Mucosa of gallbladder (tissue), 1 donor: ENCODE measurements around the gene SEMA3F. TPM values are rescaled to one million over a fixed set of nuclear protein-coding genes. Genes with fewer than 3 reads are reported as not detected.
"Not testable (repeated sequence)": the region's sequence is repeated elsewhere in the genome, so short reads cannot be mapped to it uniquely, and the experiment has no call there.

Experiments
- DNase-seq: peaks from one replicate; pipeline ENCODE4 v3.0.0-alpha.2; 2020; ENCODE audit warnings: low spot score
- total RNA-seq: library from RNA; stranded (reverse); gene quantifications from one replicate; pipeline ENCODE4 v1.2.1, GENCODE V29; 2021
- donor health status: DM: no; HTN: no; CAD: no.

SEMA3F gene
- total RNA-seq, 1 donor from 2014 or later: 34.1 TPM

- no peak for DNase-seq
Observed at GRCh38 chr3:50210510-50211367, 55.6 kb downstream of the SEMA3F start.

- not testable (repeated sequence) for DNase-seq
Observed at GRCh38 chr3:50211368-50211717, 56.2 kb downstream of the SEMA3F start.

GRCh38 chr3:50211930-50212329, 56.8 kb downstream of the SEMA3F start:
- no peak for DNase-seq

- no peak for DNase-seq
Observed at GRCh38 chr3:50212502-50212901, 57.4 kb downstream of the SEMA3F start.

GRCh38 chr3:50212971-50213370, 57.8 kb downstream of the SEMA3F start:
- DNase-seq: no peak

GRCh38 chr3:50213373-50213772, 58.2 kb downstream of the SEMA3F start:
- no peak for DNase-seq

- DNase-seq: no peak
Observed at GRCh38 chr3:50214824-50215223, 59.7 kb downstream of the SEMA3F start.

GRCh38 chr3:50215529-50215928, 60.4 kb downstream of the SEMA3F start:
- DNase-seq: no peak

GRCh38 chr3:50217681-50218080, 62.6 kb downstream of the SEMA3F start:
- DNase-seq: no peak

GRCh38 chr3:50218448-50218847, 63.3 kb downstream of the SEMA3F start:
- no peak for DNase-seq

- DNase-seq: no peak
Observed at GRCh38 chr3:50219285-50219684, 64.2 kb downstream of the SEMA3F start.

- no peak for DNase-seq
Observed at GRCh38 chr3:50220109-50220508, 65.0 kb downstream of the SEMA3F start.

GRCh38 chr3:50221051-50221410, 65.9 kb downstream of the SEMA3F start:
- no peak for DNase-seq

GRCh38 chr3:50221411-50222168, 66.5 kb downstream of the SEMA3F start:
- DNase-seq: no peak

GRCh38 chr3:50222169-50222528, 67.0 kb downstream of the SEMA3F start:
- DNase-seq: no peak

GRCh38 chr3:50224639-50225038, 69.5 kb downstream of the SEMA3F start:
- no peak for DNase-seq

GRCh38 chr3:50226888-50227389, 71.8 kb downstream of the SEMA3F start:
- no peak for DNase-seq

GRCh38 chr3:50227390-50228183, 72.5 kb downstream of the SEMA3F start:
- peak; percentile 90 for DNase-seq

- not testable (repeated sequence) for DNase-seq
Observed at GRCh38 chr3:50228184-50228763, 73.2 kb downstream of the SEMA3F start.

- no peak for DNase-seq
Observed at GRCh38 chr3:50229490-50229889, 74.4 kb downstream of the SEMA3F start.

- no peak for DNase-seq
Observed at GRCh38 chr3:50230104-50230793, 75.1 kb downstream of the SEMA3F start.
